GM21390 (cell line): ENCODE data around the gene URI1.
"Not testable (repeated sequence)": the region's sequence is repeated elsewhere in the genome, so short reads cannot be mapped to it uniquely, and the experiment has no call there.

ENCODE experiments used
- ATAC-seq: cut with Tn5 transposase; IDR thresholded peaks from one replicate; pipeline ENCODE4 v1.9.1; 2021; ENCODE audit not compliant: unreplicated experiment

The URI1 gene

GRCh38 chr19:30022659-30023058 lies 80.6 kb downstream of the URI1 start:
- no peak for ATAC-seq

GRCh38 chr19:30023330-30023729 lies 81.3 kb downstream of the URI1 start:
- ATAC-seq: no peak

GRCh38 chr19:30024091-30024490 lies 82.1 kb downstream of the URI1 start:
- no peak for ATAC-seq

- no peak for ATAC-seq
Measured at GRCh38 chr19:30026933-30027332, 84.9 kb downstream of the URI1 start.

GRCh38 chr19:30028118-30028991 lies 86.3 kb downstream of the URI1 start:
- no peak for ATAC-seq

GRCh38 chr19:30028992-30029343 lies 86.9 kb downstream of the URI1 start:
- ATAC-seq: no peak

- peak; percentile 60 for ATAC-seq
Measured at GRCh38 chr19:30029721-30030510, 87.9 kb downstream of the URI1 start.

- no peak for ATAC-seq
Measured at GRCh38 chr19:30034321-30034720, 92.3 kb downstream of the URI1 start.

- no peak for ATAC-seq
Measured at GRCh38 chr19:30036154-30037129, 94.4 kb downstream of the URI1 start.

GRCh38 chr19:30037835-30038234 lies 95.8 kb downstream of the URI1 start:
- no peak for ATAC-seq

- ATAC-seq: not testable (repeated sequence)
Measured at GRCh38 chr19:30041931-30042330, 99.9 kb downstream of the URI1 start.

GRCh38 chr19:30043008-30043407 lies 101.0 kb downstream of the URI1 start:
- ATAC-seq: not testable (repeated sequence)

- no peak for ATAC-seq
Measured at GRCh38 chr19:30044273-30045248, 102.5 kb downstream of the URI1 start.

GRCh38 chr19:30046522-30046921 lies 104.5 kb downstream of the URI1 start:
- no peak for ATAC-seq

- no peak for ATAC-seq
Measured at GRCh38 chr19:30047432-30047831, 105.4 kb downstream of the URI1 start.

GRCh38 chr19:30049226-30049625 lies 107.2 kb downstream of the URI1 start:
- ATAC-seq: no peak

GRCh38 chr19:30049846-30050667 lies 108.0 kb downstream of the URI1 start:
- no peak for ATAC-seq

- no peak for ATAC-seq
Measured at GRCh38 chr19:30052122-30053075, 110.4 kb downstream of the URI1 start.
